Kidney capillary endothelial cell (primary cell): ENCODE results near the gene GPN1.
A peak's percentile ranks its signal among the peaks of the same experiment; 100 is the strongest.
"Not testable (repeated sequence)": the region's sequence is repeated elsewhere in the genome, so short reads cannot be mapped to it uniquely, and the experiment has no call there.

Experiments
- DNase-seq: peaks from one replicate; pipeline ENCODE4 v3.0.0-alpha.2; 2018; ENCODE audit warnings: low spot score

Gene GPN1

DNA sequence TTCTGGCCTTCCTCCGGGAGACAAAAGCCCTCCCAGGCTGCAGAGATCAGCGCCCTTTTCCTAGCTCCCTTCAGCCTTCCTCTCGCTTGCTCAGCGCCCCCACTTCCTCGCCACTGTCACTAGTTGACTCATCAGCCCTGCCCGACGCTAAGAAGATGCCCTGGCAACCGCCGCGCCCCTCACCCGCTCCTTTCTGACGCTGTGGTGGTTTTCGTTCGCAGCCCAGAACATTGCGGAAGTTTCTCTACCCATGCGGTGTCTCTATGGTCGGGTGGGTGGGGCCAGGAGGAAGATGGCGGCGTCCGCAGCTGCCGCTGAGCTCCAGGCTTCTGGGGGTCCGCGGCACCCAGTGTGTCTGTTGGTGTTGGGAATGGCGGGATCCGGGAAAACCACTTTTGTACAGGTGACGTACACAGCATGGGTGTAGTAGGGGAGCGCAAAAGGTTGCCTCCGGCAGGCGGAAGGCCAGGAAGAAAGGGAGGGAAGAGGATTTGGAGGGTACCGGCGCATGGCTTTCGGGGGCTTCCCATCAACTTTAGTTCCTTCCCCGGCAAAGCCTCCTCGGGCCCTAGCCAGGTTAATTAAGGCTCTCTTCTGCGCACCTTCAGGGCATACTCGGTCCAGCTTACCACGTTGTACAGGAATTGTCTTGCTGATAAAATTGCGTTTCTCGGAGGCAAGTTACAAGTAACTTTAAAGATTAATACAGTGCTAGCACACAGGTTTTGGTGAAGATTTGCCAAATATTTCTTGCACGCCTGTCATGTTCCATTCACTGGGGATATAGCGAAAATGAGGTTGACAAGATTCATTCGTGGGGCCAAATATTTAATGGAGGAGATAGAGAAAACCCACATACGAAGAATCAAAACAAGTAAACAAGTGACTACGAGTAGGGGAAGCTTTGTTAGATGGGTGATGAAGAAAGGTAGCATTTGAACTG lies at the start of gene GPN1, which contains the start of gene CCDC121:
Gene GPN1 (plus strand): TSS at position 284 of the 943 bp plus-strand sequence. CDS start 9 bp downstream, at position 293.
Gene CCDC121 (minus strand): TSS at position 246 of the 943 bp plus-strand sequence. CDS start 1,213 bp downstream, outside the sequence.
- peak; percentile 92 for DNase-seq

GRCh38 chr2:27581417-27582128 lies 47.3 kb upstream of the GPN1 start:
- DNase-seq, result no peak

DNA sequence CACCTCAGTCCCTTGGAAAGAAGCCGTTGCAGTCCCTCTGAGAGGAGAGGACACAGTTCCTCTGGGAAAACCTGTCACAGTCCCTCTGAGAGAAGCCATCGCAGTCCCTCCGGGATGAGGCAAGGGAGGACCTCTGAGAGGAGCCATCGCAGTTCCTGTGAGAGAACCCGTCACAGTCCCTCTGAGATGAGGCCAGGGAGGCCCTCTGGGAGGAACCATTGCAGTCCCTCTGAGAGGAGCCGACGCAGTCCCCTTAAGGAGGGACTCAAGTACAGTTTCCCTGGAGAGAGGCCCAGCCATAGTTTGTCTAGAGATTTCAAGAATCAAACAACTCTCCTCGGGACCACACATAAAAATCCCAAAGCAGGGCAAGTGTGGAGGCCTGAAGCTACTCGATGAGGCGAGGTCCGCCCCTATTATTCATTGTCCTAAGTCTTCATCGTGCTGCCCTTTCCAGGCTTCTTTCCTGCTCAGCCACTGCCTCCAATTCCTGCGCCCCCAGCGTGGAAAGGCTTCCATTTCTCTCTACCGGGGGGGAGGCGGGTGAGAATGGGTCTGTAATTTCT lies 46.6 kb upstream of the GPN1 start:
- DNase-seq, result no peak

GRCh38 chr2:27582695-27583389 lies 46.0 kb upstream of the GPN1 start, which contains the start of gene ZNF512:
Gene ZNF512, plus strand, starts transcription at chr2:27583042. Its CDS starts 71 bp downstream, at chr2:27583113.
- DNase-seq, result peak; percentile 85

- peak; percentile 18 for DNase-seq
Measured at GRCh38 chr2:27583390-27583915, 45.4 kb upstream of the GPN1 start.

DNA sequence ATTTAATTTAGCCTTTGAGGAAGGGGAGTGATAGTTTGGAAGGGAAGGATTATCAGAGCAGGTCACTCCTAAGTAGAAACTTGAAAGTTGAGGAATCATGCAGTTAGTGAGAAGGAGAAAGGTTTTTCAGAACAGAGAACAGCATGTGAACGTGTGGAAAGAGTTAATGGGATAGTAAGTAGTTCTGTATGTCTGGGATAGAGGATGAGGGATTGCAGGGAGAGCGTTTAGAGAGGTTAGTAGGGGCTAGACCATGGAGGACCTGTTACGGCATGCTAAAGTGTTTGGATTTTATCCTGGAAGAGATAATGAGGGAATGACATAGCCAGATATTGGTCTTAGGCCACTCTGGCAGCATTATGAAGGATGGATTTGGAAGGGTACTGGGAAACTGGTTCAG lies 44.3 kb upstream of the GPN1 start:
- no peak for DNase-seq

DNA sequence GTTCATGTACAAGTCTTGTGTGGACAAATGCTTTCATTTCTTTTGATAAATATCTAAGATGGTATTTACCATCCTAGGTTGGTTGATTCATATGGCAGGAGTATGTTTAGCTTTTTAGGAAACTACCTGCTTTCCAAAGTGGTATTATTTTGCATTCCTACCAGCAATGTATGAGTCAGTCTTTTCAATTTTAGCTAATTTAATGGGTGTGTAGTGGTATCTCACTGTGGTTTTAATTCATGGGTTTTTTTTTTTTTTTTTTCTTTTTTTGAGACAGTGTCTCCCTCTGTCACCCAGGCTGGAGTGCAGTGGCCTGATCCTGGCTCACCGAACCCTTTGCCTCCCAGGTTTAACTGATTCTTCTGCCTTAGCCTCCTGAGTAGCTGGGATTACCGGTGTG lies 41.8 kb upstream of the GPN1 start:
- no peak for DNase-seq

- DNase-seq, result no peak
Measured at GRCh38 chr2:27588308-27588707, 40.5 kb upstream of the GPN1 start.

GRCh38 chr2:27591745-27592144 lies 37.1 kb upstream of the GPN1 start:
- no peak for DNase-seq

DNA sequence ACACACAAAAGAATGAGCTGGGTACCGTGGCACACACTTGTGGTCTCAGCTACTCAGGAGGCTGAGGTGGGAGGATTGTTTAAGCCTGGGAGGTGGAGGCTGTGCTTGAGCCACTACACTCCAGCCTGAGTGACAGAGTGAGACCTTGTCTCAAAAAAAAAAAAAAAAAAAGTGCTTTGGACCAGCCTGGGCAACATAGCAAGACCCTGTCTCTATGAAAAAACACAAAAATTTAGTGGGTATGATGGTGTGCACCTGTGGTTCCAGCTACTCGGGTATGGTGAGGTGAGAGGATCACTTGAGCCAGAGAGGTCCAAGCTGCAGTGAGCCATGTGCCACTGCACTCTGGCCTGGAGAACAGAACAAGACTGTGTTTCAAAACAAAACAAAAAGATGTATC lies 35.6 kb upstream of the GPN1 start:
- no peak for DNase-seq

GRCh38 chr2:27594020-27594703 lies 34.7 kb upstream of the GPN1 start:
- not testable (repeated sequence) for DNase-seq

DNA sequence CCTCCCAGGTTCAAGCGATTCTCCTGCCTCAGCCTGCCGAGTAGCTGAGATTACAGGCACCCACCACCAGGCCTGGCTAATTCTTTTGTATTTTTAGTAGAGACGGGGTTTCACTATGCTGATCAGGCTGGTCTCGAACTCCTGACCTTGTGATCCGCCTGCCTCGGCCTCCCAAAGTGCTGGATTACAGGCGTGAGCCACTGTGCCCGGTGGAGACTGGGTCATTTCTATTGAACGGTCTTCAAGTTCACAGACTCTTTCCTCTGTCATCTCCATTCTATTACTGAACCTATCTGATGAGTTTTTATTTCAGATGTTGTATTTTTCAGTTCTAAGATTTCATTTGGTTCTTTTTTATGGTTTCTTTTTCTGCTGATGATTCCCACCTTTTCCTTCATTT lies 33.4 kb upstream of the GPN1 start:
- not testable (repeated sequence) for DNase-seq

DNA sequence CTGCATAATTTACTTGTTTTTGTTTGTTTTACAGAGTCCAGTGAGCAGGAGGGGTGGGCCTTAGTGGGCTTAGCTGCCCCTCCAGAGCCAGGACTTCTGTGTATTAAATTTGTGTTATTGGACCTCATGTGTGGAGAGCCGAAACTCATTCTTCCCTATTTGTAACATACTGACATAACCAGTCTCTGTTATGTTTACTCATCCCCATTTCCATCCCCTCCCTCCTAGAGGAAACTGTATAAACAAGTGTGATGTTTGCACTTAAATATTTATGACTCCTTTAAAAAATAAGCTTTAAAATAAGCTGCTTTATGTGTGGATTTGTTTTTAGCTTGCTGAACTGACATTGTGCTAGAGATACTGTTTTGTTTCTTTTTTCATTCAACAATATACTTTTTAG lies 32.2 kb upstream of the GPN1 start:
- DNase-seq, result no peak

DNA sequence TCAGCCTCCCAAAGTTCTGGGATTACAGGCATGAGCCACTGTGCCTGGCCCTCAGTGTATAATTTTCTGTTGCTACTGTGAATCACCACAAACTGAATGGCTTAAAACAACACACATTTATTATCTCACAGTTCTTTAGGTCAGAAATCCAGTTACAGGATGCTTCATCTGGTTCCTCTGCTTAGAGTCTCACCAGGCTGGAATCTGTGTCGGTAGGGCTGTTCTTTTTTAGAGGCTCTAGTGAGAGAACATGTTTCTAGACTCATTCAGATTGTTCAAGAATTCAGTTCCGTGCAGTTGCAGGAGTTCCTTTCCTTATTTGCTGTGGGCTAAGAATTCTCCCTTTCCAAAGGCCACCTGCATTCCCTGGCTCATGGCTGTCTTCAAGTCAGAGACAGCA lies 22.2 kb upstream of the GPN1 start:
- no peak for DNase-seq

- DNase-seq, result no peak
Measured at GRCh38 chr2:27613985-27614384, 14.9 kb upstream of the GPN1 start.

DNA sequence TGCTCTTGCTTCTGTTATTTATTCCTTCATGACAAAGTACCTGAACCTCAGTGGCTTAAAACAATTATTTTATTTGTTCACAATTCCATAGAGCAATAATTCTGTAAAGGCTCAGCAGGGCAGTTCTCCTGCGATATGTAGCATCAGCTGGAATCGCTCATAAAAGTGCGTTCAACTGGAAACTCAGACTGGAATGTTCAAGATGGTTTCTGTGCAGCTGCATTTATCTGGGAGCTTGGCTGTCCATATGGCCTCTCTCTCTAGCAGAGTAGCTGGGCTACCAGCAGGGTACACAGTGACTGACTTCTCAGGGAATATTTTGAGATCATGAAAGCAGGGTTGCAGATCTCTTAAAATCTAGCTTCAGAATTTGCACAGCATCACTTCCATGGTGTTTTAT lies 13.5 kb upstream of the GPN1 start:
- no peak for DNase-seq

DNA sequence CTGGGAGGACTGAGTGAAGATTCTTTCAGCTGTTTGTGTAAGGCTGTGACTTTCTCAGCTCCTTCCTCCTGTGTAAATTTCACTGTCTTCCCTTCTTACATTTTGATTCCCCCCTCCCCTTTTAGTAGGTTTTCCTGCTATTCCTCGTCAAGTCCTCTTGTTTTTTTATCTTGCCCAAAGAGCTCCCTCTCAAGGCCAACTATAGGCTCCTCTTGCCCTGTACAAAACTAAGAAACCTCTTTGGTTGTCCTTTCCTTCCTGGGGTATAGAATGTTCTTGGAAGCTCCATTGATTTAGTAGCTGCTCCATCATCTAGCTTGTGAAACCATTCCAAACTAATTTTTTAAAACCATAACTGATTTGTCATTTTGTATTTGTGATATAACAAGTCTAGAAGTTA lies 7.3 kb upstream of the GPN1 start:
- DNase-seq, result no peak

DNA sequence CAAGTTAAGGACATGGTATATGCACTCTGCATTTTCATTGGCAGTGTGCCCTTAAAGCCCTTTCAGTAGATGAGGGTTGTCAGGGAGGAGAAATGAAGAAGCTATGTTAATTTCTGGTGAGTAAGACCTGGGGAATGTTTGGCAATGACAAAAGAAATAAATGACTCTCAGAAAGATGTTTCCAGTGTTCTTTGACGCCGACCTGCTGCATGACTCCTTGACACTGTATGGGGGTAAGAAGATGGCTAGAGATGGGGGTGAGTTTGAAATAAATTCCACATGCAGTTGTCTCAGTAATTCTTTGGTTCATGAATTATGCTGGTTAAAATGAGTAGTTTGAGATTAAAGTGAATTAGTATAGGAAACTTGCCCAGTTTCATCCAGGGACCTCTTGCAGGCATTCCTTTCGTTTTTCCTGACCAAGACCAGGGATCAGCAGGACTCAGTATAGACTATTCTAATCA lies 5.9 kb upstream of the GPN1 start:
- DNase-seq, result peak; percentile 45

DNA sequence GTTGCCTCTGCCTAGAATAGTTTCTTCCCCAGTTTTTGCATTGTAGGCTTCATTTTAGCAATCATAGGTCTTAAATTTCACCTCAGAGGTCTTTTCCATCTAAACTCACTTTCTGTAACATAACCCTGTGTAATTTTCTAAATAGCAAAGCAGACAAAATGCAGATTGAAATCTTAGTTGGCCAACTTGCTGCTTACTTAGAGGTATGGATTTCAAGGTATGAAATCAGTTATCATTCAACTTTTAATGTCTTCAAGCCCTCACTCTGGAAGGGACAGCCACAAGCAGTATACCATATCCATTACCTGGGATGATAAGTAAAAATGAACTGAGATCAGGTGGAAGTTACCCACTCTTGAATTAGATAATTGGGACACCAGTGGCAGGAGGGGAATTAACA lies 3.9 kb upstream of the GPN1 start:
- DNase-seq, result no peak

GRCh38 chr2:27626323-27626722 lies 2.5 kb upstream of the GPN1 start:
- not testable (repeated sequence) for DNase-seq

GRCh38 chr2:27626921-27627320 lies 1.9 kb upstream of the GPN1 start:
- peak; percentile 21 for DNase-seq
